Amniotic epithelial cell (primary cell): Measurements from ENCODE around the gene TESK2.
"Not testable (repeated sequence)": the region's sequence is repeated elsewhere in the genome, so short reads cannot be mapped to it uniquely, and the experiment has no call there.

ENCODE experiments used
- DNase-seq: peaks from one replicate; pipeline ENCODE4 v3.0.0-alpha.2; 2010; ENCODE audit warnings: low read depth

The TESK2 gene

GRCh38 chr1:45473302-45473701 lies 17.7 kb downstream of the TESK2 start:
- no peak for DNase-seq

DNA sequence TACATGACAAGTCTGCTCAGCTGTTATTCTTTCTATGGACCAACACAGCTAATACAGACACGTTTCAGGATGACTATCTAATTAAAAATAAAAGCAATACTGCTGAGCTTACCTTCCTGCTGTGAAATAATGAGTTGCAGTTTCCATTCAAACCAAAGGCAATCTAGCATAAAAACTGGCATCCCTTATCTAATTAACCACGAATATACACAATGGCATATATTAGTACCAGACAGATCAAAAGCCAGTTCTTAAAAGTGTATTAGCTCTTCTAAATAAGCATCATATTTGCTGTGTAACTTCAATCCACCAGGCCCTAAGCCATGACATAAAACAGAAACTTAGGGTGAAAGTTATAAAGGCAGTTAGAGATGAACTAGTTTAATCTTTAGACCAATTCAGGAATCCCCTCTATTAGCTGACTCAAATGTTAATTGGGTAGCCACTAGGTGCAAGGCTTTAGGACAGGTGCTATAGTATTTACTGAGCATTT lies 20.6 kb downstream of the TESK2 start:
- no peak for DNase-seq

DNA sequence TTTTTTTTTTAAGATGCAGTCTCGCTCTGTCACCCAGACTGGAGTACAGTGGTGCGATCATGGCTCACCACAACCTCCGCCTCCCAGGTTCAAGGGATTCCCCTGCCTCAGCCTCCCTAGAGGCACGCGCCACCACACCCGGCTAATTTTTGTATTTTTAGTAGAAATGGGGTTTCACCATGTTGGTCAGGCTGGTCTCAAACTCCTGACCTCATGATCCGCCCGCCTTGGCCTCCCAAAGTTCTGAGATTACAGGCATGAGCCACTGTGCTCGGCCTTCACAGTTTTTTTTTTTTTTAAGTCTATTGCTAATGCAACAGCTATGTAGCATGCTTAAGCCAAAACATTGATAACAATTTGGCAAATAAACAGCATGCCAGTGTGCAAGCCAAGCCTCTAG lies 23.6 kb downstream of the TESK2 start:
- not testable (repeated sequence) for DNase-seq

DNA sequence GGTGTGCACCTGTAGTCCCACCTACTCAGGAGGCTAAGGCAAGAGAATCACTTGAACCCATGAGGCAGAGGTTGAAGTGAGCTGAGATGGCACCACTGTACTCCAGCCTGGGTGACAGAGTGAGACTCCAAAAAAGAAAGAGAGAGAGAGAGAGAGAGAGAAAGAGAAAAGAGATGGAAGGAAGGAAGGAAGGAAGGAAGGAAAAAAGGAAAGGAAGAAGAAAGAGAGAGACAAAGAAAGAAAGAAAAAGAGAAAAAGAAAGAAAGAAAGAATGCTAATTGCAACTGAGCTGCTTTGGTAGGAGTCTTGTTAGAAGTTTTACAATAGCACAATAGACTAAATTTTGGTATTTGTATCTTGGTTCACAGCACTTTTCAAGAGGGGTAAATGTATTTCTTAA lies 25.7 kb downstream of the TESK2 start:
- DNase-seq: no peak

- no peak for DNase-seq
Measured at GRCh38 chr1:45458894-45459293, 32.1 kb downstream of the TESK2 start.

GRCh38 chr1:45456531-45456930 lies 34.4 kb downstream of the TESK2 start:
- DNase-seq: no peak

- DNase-seq: no peak
Measured at GRCh38 chr1:45455162-45455561, 35.8 kb downstream of the TESK2 start.

GRCh38 chr1:45454464-45454863 lies 36.5 kb downstream of the TESK2 start:
- DNase-seq: no peak

GRCh38 chr1:45452503-45452902 lies 38.5 kb downstream of the TESK2 start:
- DNase-seq: no peak

DNA sequence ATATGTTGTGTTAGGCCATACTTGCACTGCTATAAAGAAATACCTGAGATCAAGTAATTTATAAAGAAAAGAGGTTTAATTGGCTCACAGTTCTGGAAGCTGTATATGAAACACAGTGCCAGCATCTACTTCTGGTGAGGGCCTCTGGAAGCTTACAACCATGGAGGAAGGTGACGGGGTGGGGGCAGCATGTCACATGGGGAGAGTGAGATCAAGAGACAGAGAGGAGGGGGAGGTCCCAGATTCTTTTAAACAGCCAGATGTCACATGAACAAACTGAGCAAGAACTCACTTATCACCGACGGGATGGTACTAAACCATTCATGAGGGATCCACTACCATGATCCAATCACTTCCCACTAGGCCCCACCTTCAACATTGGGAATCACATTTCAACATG lies 42.6 kb downstream of the TESK2 start:
- DNase-seq: no peak

DNA sequence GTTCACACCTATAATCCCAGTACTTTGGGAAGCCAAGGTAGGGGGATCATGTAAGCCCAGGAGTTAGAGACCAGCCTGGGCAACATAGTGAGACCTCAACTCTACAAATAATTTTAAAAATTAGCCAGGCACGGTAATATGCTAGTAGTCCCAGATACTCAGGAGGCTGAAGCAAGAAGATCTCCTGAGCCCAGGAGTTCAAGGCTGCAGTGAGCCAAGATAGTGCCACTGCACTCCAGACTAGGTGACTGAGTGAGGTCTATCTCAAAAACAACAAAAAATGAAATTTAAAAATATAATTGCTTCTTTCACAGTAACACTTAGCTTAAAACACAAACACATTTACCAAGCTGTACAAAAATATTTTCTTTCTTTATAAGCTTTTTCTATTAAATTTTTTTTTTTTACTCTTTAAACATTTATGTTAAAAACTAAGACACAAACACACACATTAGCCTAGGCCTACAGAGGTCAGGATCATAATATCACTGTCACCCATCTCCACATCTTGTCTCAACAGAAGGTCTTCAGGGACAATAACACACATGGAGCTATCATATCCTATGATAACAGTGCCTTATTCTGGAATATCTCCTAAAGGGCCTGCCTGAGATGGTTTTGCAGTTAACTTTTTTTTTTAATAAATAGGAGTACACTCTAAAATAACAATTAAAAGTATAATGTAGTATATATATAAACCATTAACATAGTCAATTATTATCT lies 43.9 kb downstream of the TESK2 start:
- DNase-seq: no peak

- DNase-seq: no peak
Measured at GRCh38 chr1:45446530-45446929, 44.4 kb downstream of the TESK2 start.

GRCh38 chr1:45444609-45445131 lies 46.3 kb downstream of the TESK2 start:
- DNase-seq: peak; percentile 31

DNA sequence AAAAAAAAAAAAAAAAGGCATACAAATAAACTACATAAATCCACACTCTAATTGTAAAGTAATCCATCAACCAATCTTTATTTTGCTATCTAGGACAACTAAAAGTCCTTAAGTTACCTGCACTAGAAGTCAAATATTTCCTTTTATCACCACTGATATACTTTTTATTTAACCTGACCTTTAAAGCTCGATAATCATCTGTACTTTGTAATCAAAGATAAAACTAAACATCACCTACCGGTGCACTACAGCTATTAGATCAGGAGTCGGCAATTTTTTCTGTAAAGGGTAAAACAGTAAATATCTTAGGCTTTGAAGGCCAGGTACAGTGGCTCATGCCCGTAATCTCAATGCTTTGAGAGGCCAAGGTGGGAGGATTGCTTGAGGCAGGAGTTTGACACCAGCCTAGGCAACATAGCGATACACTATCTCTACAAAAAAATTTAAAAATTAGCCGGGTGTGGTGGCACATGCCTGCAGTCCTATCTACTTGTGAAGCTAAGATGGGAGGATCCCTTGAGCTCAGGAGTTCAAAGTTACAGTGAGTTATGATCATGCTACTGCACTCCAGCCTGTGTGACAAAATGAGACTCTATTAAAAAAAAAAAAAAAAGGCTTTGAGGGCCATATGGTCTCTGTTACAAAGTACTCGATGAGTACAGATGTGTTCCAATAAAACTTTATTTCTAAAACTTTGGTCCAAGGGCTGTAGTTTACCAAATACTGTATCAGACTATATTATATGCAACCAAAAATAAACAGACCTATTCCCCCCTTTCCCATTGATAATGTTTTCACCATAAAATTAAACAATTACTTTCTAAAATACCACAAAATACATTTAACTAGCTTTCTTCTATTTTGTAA lies 47.1 kb downstream of the TESK2 start:
- DNase-seq: no peak

GRCh38 chr1:45442272-45442671 lies 48.7 kb downstream of the TESK2 start:
- DNase-seq: peak; percentile 74

- DNase-seq: no peak
Measured at GRCh38 chr1:45437323-45437722, 53.6 kb downstream of the TESK2 start.

- no peak for DNase-seq
Measured at GRCh38 chr1:45430490-45430889, 60.5 kb downstream of the TESK2 start.

DNA sequence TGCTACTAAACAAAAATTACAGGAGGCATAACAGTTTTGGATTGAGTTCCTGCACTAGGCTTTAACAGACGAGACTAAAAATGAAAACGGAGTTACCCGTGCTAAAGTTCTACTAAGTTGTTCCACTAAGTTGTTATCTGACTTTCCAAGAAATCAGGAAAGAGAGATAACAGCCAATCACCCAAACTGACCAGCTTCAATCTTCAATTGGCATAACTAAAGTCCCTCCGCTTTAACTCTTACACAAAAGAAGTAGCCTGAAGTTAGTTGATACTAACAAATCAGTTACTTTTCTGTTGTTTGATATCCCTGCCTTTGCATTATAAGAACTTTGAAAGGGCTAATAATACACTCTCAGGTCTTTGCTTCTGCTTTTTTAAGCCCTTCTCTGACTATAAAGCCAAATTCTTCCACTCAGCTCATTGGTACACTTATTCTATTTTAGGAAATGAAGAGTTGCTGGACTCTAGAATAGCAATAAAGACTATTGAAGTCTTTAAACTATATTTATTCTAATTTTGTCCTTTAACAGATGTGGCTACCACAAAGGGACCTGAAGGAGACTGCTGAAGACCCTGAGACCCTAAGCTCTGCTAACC lies 61.3 kb downstream of the TESK2 start:
- DNase-seq: no peak

DNA sequence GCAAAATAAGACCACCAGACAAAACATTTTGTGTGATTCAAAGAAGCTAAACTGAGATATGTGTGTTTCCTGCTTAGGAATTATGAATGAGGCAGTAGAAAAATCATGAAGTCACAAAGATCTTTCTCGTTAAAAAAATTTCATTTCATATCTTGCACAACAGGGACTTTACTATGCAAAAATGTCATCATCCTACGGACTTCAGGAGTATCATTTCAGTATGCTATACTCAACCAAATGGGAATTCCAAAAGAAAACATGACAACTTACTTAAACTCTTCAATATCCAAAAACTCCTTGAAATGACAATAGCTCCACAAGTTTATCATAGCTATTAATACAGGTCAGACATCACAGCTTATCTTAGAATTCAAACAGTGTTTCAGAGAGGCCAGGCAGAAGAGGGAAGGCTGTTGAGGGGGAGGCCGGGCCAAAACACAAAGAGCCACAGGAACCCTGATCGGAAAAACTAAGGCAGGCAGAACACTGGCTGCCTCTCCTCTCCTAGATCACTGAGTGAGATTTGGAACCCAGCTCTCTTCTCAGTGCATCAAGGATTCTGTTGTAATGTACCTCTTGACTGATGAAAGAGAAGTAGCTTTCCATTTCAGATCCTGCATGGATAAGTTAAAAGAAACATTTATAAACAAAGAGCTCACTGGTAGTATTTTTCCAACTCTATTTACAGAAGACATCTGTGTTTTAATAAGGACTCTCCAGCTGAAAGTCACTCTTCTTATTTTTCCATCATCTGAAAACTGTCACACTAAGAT lies 66.9 kb downstream of the TESK2 start:
- DNase-seq: no peak

DNA sequence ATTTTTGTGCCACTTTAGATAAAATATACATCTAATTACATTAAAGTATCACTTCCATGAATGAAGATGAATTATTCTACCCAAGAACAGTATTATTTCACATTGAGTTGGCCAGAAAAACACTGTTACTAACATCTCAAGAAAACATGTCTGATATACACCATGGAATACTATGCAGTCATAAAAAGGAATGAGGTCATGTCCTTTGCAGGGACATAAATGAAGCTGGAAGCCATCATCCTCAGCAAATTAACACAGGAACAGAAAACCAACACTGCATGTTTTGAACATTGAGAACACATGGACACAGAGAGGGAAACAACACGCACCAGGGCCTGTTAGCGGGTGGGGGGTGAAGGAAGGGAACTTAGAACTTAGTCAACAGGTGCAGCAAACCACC lies 69.0 kb downstream of the TESK2 start:
- DNase-seq: no peak

GRCh38 chr1:45414746-45415145 lies 76.2 kb downstream of the TESK2 start:
- DNase-seq: no peak

- no peak for DNase-seq
Measured at GRCh38 chr1:45412899-45413298, 78.1 kb downstream of the TESK2 start.
